GM23248 (cell line): ENCODE results near the gene IL10RA. TPM values are rescaled to one million over a fixed set of nuclear protein-coding genes. Genes with fewer than 3 reads are reported as not detected.
"Not testable (repeated sequence)": the region's sequence is repeated elsewhere in the genome, so short reads cannot be mapped to it uniquely, and the experiment has no call there.

Source experiments
- DNase-seq: peaks from one replicate; pipeline ENCODE4 v3.0.0-alpha.2; 2015
- H2AFZ ChIP-seq: fragments of 200-600 bp; sonication (generic); 2 replicates; pipeline ENCODE4 v1.6.1; 2016; ENCODE audit warnings: antibody characterized with exemption
- H3F3A ChIP-seq: fragments of 200-600 bp; sonication (generic); 2 replicates; pipeline ENCODE4 v1.6.1; 2016; ENCODE audit warnings: mild to moderate bottlenecking, antibody characterized with exemption, mixed run types; ENCODE audit not compliant: insufficient read depth
- H3K27ac ChIP-seq: fragments of 200-600 bp; sonication (generic); 2 replicates; pipeline ENCODE4 v1.5.1; 2016; ENCODE audit warnings: mild to moderate bottlenecking
- H3K27me3 ChIP-seq: fragments of 200-600 bp; sonication (generic); replicated peaks from 2 replicates; pipeline ENCODE4 v1.6.1; 2016; ENCODE audit warnings: mild to moderate bottlenecking; ENCODE audit not compliant: insufficient read depth
- H3K36me3 ChIP-seq: fragments of 200-600 bp; sonication (generic); 2 replicates; pipeline ENCODE4 v1.6.1; 2016; ENCODE audit warnings: low read depth, mild to moderate bottlenecking
- H3K4me1 ChIP-seq: fragments of 200-600 bp; sonication (generic); 2 replicates; pipeline ENCODE4 v1.6.1; 2016; ENCODE audit warnings: mild to moderate bottlenecking; ENCODE audit not compliant: insufficient read depth
- H3K4me2 ChIP-seq: fragments of 200-600 bp; sonication (generic); one replicate; pipeline ENCODE4 v1.6.1; 2016; ENCODE audit warnings: mild to moderate bottlenecking; ENCODE audit not compliant: unreplicated experiment
- H3K4me3 ChIP-seq: fragments of 200-600 bp; sonication (generic); 2 replicates; pipeline ENCODE4 v1.5.1; 2016; ENCODE audit warnings: mild to moderate bottlenecking
- H3K79me2 ChIP-seq: fragments of 200-600 bp; sonication (generic); 2 replicates; pipeline ENCODE4 v1.6.1; 2016; ENCODE audit warnings: mild to moderate bottlenecking; ENCODE audit not compliant: insufficient read depth
- H3K9ac ChIP-seq: fragments of 200-600 bp; sonication (generic); 2 replicates; pipeline ENCODE4 v1.6.1; 2016; ENCODE audit warnings: mild to moderate bottlenecking
- H3K9me2 ChIP-seq: fragments of 200-600 bp; sonication (generic); 2 replicates; pipeline ENCODE4 v1.6.1; 2016; ENCODE audit warnings: mixed run types, mild to moderate bottlenecking, moderate library complexity; ENCODE audit not compliant: insufficient read depth
- H3K9me3 ChIP-seq: fragments of 200-600 bp; sonication (generic); one replicate; pipeline ENCODE4 v1.6.1; 2017; ENCODE audit warnings: low read depth
- H4K20me1 ChIP-seq: fragments of 200-600 bp; sonication (generic); 2 replicates; pipeline ENCODE4 v1.6.0; 2016; ENCODE audit not compliant: insufficient read depth
- EZH2 ChIP-seq: fragments of 200-600 bp; sonication (generic); IDR thresholded peaks from 2 replicates; pipeline ENCODE4 v1.6.1; 2018; ENCODE audit warnings: antibody characterized with exemption, mild to moderate bottlenecking; ENCODE audit not compliant: insufficient read depth, poor library complexity, severe bottlenecking
- EZH2phosphoT487 ChIP-seq: fragments of 200-600 bp; sonication (generic); IDR thresholded peaks from 2 replicates; pipeline ENCODE4 v1.6.1; 2018; ENCODE audit warnings: antibody characterized with exemption, moderate library complexity, mild to moderate bottlenecking, low read depth; ENCODE audit not compliant: insufficient read depth
- WGBS, 2 experiments: methylation state at CpG; one replicate each; pipeline ENCODE4 v1.1.6; 2015 to 2017; ENCODE audit warnings: low lambda C conversion rate in 2 of 2, low coverage in 1 of 2; ENCODE audit errors: missing lambda C conversion rate in 2 of 2; 5-methylcytosine and 5-hydroxymethylcytosine counted together
- in situ Hi-C: fragments of 300-500 bp; cut with MboI; formaldehyde crosslinking; loops from 2 replicates; pipeline ENCODE4 v1.15.0; 2020
- polyA plus RNA-seq: library from polyadenylated mRNA; unstranded; fragments of >200 nt; fragmentation: Nextera tagmentation; extraction: Ambion mirVana; gene quantifications from 2 replicates; pipeline ENCODE4 v1.2.1, GENCODE V29; 2016
- total RNA-seq: library from RNA; depleted of rRNA; stranded (reverse); fragments of >200 nt; shearing (Covaris generic); gene quantifications from 2 replicates; pipeline ENCODE4 v1.2.3, GENCODE V29; 2014

Gene IL10RA
- total and polyA plus RNA-seq, 2 experiments from 2014 or later: not detected

DNA sequence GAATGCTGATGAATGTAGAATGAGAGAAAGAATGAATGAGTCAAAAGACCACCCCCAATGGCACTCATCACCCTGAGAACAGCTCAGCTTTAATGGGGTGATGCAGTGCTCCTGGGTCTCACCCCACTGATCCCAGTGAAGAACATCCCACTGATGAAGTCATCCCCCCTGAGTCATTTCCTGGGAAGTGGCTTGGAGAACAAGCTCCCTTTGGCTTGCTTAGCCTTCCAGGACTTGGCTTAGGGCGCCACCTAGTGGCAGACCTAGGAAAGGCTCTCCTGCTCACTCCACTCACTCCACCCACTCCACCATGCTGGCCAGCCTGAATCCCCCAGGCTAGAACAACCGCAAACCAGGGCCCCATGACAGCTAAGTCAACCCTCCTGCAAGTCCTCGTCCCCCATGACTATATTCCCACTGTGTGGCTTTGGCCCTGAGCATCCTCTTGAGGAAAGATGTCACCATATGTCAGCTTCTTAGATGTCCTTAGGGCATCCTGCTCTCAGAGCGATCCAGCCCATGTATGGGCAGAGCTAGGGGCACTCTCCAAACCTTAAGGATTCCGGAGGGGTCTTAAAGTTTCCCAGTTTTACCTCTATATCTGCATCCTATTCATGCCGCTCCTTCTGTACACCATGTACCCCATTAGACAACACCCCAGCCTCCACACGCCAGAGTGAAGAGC is 39.2 kb upstream of the IL10RA start:
- Histone ChIP-seq H3K4me2 (no peak overlapping the region), H3K27me3 (peaks cover 34% of the 10 kb centered on the region), H4K20me1 (no peaks in the 10 kb centered on the region), H3K9me3 (no peaks in the 10 kb centered on the region), H3F3A (no peaks in the 10 kb centered on the region), H2AFZ (no peak overlapping the region), H3K79me2 (no peaks in the 10 kb centered on the region), H3K27ac (no peak overlapping the region), H3K4me3 (no peak overlapping the region), H3K36me3 (no peaks in the 10 kb centered on the region), H3K9ac (no peak overlapping the region), H3K4me1 (no peaks in the 10 kb centered on the region), H3K9me2 (no peaks in the 10 kb centered on the region)
- peak; percentile 93 for DNase-seq
- in situ Hi-C loops: no loop called here
- WGBS, 2 experiments: 35% methylated on average over 7 of the region's 7 CpGs
- TF ChIP-seq EZH2: no peak
- no peak for TF ChIP-seq EZH2phosphoT487

DNA sequence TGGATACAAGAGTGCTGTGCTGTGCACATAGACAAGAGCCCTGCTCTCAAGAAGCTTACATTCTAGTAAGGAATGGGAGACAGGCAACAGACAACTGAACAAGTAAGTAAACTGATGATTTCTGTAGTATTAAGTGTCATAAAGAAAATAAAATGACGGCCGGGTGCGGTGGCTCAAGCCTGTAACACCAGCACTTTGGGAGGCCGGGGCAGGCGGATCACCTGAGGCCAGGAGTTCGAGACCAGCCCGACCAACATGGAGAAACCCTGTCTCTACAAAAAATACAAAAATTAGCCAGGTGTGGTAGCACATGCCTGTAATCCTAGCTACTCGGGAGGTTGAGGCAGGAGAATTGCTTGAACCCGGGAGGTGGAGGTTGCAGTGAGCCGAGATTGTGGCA is 38.4 kb upstream of the IL10RA start:
- H3K4me1 ChIP-seq, H3K9ac ChIP-seq, H3K4me3 ChIP-seq, H2AFZ ChIP-seq, H3K9me3 ChIP-seq, H3K9me2 ChIP-seq, in situ Hi-C loops, H3F3A ChIP-seq, H3K36me3 ChIP-seq, H4K20me1 ChIP-seq, DNase-seq, H3K27ac ChIP-seq, H3K79me2 ChIP-seq, H3K4me2 ChIP-seq: not testable (repeated sequence)
- H3K27me3 ChIP-seq: peaks cover 32% of the 10 kb centered on the region
- WGBS, 2 experiments: 49 to 50% methylated on average over 8 to 10 of the region's 10 CpGs

DNA sequence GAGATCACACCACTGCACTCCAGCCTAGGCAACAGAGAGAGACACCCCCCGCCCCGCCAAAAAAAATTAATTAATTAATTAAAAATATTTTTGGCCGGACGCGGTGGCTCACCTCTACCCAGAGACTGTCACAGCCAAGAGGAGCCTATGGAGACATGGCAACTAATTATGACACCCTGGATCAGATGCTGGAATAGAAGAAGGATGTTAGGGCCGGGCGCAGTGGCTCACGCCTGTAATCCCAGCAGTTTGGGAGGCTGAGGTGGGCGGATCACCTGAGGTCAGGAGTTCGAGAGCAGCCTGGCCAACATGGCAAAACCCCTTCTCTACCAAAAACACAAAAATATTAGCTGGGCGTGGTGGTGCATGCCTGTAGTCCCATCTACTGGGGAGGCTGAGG is 37.7 kb upstream of the IL10RA start:
- H3K4me1 ChIP-seq, H3K9me3 ChIP-seq, H4K20me1 ChIP-seq, H3K4me2 ChIP-seq, H3K4me3 ChIP-seq, H3K79me2 ChIP-seq, DNase-seq, H3K9me2 ChIP-seq, H2AFZ ChIP-seq, in situ Hi-C loops, H3K27ac ChIP-seq, H3K36me3 ChIP-seq, H3K9ac ChIP-seq, H3F3A ChIP-seq: not testable (repeated sequence)
- H3K27me3 ChIP-seq: peaks cover 27% of the 10 kb centered on the region
- 48 to 56% methylated on average over 11 of the region's 11 CpGs for WGBS, 2 experiments

DNA sequence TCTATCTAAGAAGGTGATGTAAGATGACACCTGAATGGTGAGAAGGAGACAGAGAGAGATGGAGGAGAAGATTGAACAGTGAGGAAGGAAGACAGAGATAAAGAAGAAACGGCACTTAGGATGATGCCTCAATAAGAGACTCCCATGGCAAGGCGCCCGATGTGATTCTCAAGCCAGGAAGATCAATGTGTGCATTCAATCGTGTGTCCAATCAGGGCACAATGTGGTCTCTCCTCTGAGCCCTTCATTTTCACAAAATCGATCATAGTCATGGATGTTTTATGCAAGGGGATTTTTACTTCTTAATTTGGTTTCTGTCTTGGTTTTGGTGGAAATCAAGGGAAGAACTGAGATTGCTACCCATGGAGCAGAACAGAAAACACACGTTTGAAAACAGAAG is 37.1 kb upstream of the IL10RA start:
- Histone ChIP-seq H3K79me2 (no peaks in the 10 kb centered on the region), H3K4me3 (no peak overlapping the region), H3F3A (no peaks in the 10 kb centered on the region), H2AFZ (no peak overlapping the region), H3K9ac (no peak overlapping the region), H4K20me1 (no peaks in the 10 kb centered on the region), H3K36me3 (no peaks in the 10 kb centered on the region), H3K9me3 (no peaks in the 10 kb centered on the region), H3K27me3 (peaks cover 21% of the 10 kb centered on the region), H3K4me2 (no peak overlapping the region), H3K27ac (no peak overlapping the region), H3K9me2 (no peaks in the 10 kb centered on the region), H3K4me1 (no peaks in the 10 kb centered on the region)
- WGBS, 2 experiments: 40 to 45% methylated on average over 6 of the region's 6 CpGs
- no peak for DNase-seq
- in situ Hi-C loops: no loop called here
- TF ChIP-seq EZH2phosphoT487: no peak
- no peak for TF ChIP-seq EZH2

DNA sequence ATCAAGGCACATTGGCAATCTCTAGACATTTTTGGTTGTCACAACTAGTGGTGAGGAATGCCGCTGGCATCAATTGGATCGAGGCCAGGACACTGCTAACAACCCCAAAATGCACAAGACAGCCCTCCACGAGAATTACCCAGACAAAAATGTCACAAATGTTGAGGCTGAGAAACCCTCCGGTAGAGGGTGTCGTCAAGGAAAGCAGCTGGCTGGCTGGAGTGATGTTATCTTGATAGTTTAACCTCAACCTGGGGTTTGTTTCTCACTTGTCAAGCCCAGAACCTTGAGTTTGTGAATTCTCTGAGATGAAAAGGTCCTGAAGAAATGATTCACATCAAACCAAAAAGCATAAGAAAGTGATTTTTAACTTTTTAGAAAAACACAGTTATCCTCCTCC is 35.9 kb upstream of the IL10RA start:
- Histone ChIP-seq H3K27ac (no peak overlapping the region), H3K9ac (no peak overlapping the region), H3K4me1 (no peaks in the 10 kb centered on the region), H3K36me3 (no peaks in the 10 kb centered on the region), H3K9me2 (no peaks in the 10 kb centered on the region), H3K9me3 (no peaks in the 10 kb centered on the region), H3K4me3 (no peak overlapping the region), H3F3A (no peaks in the 10 kb centered on the region), H2AFZ (no peak overlapping the region), H3K79me2 (no peaks in the 10 kb centered on the region), H3K4me2 (no peak overlapping the region), H3K27me3 (peaks cover 21% of the 10 kb centered on the region), H4K20me1 (no peaks in the 10 kb centered on the region)
- no peak for TF ChIP-seq EZH2phosphoT487
- no peak for TF ChIP-seq EZH2
- WGBS, 2 experiments: 3 to 4% methylated on average over 5 of the region's 5 CpGs
- peak; percentile 11 for DNase-seq
- in situ Hi-C loops: no loop called here
